Kidney glomerular epithelial cell (primary cell): ENCODE data around the gene SLC26A3.

Experiments
- DNase-seq: peaks from one replicate; lab custom pipeline; 2025; lab: John Stamatoyannopoulos, UW

Gene SLC26A3

DNA sequence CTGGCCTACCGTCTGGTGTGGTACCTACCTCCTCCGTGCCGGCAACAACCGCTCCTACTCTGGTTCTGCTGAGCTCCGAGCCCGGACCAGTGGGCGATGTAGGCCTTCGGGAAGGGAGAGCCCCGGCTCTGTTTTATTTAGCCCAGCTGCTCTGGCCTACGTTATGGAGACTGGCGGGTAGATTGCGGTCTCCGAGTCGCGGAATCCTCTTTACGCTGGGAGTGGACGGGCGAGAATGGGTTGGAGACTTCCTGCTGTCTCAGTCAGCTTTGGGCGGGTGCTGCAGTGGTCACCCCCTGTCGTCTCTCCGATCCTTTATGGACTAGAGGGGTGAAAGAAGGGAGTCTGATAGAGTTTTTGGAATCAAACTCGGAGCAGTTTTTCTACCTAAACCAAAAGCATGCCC lies 58.7 kb downstream of the SLC26A3 start:
- DNase-seq = no peak

DNA sequence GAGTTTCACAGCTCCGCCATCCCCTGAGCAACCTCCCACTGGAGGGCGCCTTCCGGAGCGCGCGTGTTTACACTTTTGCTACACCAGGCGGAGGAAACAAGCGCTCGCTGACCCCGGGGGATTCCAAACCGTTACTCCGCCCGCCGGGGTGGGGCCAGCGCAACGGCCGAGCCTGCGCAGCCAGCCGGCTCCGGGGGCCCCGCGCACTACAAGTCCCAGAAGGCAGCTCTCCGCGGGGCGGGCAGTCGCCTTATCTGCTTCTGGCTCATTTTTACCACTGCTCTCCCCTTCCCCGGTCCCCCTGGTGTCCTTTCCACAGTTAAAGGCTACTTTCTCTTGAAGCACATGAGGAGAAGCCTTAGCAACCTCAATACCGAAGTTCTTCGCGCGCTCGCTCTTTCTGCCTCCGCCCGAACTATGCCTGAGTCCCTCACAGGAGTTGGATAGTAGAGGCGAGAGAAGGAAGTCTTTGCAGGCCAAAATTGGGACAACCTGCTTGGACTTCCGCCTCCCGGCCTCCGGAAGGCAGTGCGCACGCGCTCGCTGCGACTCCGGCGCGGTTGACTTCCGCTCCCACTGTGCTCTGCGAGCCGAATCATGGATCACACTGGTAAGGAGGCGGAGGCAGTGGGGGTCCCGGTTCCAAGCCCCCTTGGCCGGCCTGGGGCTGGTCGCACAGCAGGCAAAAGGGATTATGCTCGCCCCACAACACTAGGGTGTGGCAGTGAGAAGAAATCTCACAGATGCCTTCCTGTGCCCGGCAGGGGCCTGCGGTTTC lies 59.3 kb downstream of the SLC26A3 start, which contains the start of gene CBLL1:
TSS of gene CBLL1 (plus strand) at position 576 of the 778 bp plus-strand sequence. CDS start at position 598, 22 bp downstream.
- DNase-seq = peak; percentile 90

DNA sequence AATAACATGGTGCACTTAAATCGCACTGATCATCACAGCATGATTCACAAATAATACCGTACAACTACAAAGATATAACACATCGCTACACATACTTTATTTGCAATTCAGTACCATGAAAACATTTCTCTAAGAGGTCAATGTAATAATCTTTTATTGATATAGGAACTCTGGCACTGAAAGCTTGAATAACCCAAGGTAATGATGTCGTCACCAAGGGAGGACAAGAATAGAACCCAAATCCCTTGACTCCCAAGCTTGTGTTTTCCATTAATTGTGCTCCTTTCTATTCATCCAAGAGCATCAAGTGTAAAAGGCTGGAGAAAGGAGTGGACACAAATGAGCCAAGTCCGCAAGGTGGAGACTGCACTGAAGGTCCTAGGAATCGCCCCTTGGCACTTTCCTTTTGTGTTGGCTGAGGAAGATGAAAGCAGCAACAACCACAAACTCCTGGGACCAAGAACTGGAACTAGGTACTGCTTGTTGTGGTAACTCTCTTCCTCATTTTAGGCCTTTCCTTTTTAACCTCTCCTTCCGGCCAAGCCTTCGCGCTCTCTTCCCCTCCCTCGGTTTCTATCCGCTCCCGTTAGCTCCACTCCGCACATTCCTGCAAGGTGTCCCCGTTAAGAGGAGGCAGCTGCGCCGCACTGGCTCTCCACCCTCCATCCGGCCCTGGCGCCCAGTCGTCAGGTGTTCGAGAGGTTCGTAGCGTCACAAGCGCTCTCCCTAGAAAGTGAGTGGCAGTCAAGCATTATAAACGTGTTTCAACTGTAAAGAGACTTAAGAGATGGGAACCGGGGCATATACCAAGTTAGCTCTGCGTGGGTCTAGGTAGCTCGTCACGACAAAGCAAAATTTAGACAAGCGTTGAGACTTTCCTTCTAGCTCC lies 60.1 kb downstream of the SLC26A3 start:
- peak; percentile 48 for DNase-seq

DNA sequence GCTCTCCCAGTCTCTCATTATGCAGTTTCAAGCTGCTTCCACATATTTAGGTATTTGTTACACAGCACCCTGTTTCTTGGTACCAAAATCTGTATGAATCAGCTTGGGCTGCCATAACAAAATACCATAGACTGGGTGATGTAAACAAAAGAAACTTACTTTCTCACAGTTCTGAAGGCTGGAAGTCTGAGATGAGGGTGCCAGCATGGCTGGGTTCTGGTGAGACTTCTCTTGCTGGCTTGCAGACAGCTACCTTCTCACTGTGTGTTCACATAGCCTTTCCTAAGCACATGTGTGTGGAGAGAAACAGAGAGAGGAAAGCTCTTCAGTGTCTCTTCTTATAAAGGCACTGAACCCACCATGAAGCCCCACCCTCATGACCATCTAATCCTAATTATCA lies 74.7 kb downstream of the SLC26A3 start:
- DNase-seq = no peak

DNA sequence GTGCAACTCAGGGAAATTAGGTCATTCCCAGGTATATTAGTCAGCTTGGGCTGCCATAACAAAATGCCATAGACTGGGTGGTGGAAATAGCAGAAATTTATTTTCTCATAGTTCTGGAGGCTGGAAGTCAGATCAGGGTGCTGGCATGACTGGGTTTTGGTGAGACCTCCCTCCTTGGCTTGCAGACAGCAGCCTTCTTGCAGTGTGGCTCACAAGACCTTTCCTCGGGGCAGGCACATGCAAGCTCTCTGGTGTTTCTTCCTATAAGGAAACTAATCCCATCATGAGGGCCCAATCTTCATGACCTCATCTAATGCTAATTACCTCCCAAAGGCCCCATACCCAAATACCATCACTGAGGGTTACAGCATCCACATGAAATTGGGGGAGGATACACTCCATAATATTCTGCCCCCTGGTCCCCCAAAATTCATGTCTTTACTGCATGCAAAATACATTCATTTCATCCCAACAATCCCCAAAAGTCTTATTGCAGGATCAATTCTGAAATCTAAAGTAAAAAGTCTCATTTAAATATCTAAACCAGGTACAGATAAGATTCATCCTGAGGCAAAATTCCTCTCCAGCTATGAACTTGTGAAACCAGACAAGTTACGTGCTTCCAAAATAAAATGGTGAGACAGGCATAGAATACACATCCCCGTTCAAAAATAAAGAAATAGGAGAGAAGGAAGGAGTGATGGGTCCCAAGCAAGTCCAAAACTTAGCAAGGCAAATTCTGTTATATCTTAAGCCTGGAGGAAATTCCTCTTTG lies 76.5 kb downstream of the SLC26A3 start:
- DNase-seq = no peak

DNA sequence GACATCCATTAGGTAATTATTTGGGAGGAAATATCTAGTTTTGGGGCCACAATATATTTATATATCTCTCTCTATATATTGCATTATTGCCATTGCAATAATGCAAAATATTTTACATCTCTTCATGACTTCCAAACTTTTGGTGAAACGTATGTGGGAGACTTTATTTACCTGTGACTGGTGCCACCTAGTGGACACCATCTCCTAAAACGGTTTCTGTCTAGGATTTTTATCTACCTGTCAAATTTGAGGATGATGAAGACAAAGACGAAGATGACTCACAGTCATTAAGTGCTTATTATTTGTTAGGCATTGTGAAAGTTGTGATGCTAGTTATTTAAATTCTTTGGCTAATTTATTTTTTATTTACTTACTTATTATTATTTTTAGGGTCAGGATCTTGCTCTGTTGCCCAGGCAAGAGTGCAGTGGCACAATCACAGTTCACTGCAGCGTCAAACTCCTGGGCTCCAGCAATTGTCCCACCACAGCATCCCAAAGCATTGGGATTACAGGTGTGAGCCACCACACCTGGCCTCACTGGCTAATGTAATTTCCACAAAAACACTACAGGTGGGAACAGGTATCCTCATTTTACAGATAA lies 77.8 kb downstream of the SLC26A3 start:
- peak; percentile 30 for DNase-seq

DNA sequence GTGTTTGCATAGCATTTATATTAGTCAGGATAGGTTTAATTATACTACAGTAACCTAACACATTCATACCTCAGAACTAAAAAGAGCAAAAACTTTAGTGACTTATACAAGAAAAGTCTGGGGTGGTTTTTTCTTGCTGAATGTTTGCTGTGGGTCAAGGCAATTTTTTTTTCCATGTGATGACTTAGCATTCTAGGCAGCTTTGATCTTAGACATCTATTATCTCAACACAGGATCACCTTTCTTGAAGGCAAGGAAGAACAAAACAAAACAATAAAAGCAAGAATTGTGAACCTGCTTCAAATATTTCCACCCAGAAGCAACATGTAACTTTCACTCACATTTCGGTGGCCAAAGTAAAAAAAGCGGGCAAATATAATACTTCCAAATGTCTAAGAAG lies 79.8 kb downstream of the SLC26A3 start:
- DNase-seq = no peak

DNA sequence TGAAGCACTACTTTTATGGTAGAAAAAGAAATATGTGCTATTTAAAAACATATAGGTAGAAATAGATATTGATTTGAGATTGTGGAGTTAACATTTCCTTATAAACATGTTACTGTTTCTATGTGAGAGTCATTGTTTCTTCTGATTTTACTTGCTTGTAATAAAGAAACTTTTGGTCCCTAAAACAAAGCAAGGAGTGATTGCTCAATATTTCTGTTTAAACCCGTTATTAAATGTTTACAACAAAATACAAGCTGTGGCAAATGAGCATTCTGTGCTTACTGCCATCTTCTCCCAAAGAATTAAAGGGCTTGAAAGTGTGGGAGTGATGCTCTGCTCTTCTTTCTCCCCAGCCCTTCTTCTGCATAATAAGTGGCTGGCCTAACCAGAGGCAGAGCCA lies 81.7 kb downstream of the SLC26A3 start:
- DNase-seq = no peak

DNA sequence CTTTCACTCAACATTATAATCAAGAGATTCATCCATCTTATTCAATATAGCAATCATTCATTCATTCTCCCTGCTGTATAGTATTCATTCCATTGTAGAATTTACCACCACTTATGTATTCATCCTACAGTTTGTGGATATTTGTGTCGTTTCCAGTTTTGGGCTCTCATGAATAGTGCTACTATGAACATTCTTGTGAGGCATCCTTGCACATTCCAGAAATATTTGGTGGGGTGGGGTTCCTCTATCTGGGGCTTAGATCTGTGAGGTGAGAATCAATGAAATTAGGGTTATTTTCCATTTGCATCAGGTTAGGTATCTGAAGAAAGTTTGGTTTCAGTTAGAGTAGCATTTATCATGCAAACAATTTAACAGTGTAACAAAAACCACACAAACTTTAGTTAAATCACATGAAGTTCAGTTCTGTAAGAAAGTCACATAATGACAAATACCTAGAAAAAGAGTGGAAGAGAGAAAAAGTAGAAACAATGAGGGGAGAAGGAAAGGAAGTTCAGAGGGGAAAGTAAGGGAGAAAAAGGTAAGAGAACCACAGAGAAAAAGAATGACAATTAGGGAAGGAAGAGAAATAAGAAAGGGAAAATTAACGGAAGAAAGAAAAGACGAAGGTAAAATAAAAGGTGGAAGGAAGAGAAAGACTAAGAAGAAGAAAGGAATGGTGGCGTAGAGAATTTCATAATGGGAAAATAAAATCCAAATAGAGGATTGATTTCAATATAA lies 84.4 kb downstream of the SLC26A3 start:
- DNase-seq = no peak

DNA sequence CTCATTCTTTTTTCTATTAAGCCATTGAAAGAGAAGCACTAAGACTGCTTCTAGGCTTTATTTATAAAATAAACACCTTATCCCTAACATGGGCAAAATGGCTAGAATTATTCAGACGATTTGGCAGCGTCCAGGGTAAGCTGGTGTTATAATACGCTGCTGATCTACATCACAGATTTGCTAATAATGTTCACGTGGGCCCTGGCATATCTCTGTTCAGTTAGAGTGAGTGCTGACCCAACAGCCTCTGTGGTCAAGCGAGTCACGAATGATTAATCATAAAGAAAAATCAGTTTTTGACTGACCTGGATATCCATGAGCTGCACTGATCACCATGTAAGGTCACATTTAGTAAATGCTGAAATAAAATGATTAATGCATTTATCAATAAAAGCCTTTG lies 87.5 kb downstream of the SLC26A3 start:
- no peak for DNase-seq
